GM12875 (cell line): Measurements from ENCODE around the gene MS4A6E.

Experiments
- H3K4me3 ChIP-seq: one replicate; pipeline ENCODE4 v1.5.1; 2011; ENCODE audit warnings: low read depth, low read length, control low read depth
- TF ChIP-seq, protein P1 (sequence below): IDR thresholded peaks from 2 replicates; pipeline ENCODE4 v1.5.1; 2011; ENCODE audit warnings: low read depth, mild to moderate bottlenecking, control low read depth, inconsistent platforms, low read length, moderate library complexity, borderline replicate concordance; ENCODE audit not compliant: insufficient read depth

MS4A6E gene

DNA sequence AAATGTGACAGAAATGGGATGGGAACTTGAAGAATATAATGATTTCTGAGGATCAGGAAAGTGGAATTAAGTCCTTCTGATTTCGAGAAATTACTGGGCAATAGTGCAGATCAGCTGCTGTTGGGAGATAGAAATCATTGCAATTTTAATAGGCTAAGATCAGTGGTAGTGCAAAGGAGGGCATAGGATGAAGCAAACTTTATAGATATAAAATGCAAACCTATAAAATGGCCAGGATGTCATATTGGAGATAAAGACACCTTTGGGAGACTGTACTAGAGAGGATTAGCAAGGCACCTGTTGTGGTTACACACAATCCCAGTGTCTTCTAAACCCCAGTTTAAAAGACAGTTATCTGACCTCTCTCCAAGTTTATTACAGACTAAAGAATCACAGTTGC is 44.8 kb downstream of the MS4A6E start:
- TF ChIP-seq, protein P1, sequence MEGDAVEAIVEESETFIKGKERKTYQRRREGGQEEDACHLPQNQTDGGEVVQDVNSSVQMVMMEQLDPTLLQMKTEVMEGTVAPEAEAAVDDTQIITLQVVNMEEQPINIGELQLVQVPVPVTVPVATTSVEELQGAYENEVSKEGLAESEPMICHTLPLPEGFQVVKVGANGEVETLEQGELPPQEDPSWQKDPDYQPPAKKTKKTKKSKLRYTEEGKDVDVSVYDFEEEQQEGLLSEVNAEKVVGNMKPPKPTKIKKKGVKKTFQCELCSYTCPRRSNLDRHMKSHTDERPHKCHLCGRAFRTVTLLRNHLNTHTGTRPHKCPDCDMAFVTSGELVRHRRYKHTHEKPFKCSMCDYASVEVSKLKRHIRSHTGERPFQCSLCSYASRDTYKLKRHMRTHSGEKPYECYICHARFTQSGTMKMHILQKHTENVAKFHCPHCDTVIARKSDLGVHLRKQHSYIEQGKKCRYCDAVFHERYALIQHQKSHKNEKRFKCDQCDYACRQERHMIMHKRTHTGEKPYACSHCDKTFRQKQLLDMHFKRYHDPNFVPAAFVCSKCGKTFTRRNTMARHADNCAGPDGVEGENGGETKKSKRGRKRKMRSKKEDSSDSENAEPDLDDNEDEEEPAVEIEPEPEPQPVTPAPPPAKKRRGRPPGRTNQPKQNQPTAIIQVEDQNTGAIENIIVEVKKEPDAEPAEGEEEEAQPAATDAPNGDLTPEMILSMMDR: no peak
- H3K4me3 ChIP-seq: no peak overlapping the region

DNA sequence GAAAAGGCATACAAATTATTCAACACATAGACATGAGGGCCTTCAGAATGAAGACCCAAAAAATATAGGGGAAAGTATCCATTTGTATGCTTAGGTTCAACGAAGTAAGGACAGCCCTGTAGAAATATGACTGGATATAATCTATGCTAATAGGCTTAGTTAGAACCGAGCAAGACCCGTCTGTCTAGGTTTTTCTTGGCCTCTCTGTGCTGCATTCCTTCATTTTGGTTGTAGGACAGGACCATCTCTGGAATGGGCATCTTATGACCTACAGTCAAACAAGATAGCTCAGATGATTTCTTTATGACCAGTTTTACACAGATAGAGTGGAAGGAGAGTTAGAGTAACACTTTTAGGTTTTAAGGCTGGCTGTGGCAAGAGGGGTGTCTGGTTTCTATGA is 45.7 kb downstream of the MS4A6E start:
- TF ChIP-seq, protein P1: no peak
- H3K4me3 ChIP-seq: no peak overlapping the region

DNA sequence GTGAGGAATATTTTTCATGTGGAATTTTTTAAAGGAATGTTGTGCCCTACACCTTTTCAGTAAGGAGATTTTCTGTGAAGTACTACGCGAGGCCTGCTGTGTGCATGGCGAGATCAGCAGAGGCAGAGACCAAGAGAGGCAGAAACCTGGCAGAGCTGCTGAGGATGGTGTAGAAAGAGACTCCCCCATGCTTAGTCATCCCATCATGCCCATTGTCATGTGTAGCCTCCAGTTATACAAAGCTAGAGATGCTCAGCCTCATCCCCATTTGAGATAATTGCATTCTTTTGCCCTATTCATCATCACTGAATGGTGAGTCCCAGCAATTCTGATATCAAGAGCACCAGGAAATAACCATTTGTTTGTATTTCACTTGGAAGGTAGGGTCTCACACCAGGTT is 48.3 kb downstream of the MS4A6E start:
- H3K4me3 ChIP-seq: no peak overlapping the region
- TF ChIP-seq, protein P1: no peak

DNA sequence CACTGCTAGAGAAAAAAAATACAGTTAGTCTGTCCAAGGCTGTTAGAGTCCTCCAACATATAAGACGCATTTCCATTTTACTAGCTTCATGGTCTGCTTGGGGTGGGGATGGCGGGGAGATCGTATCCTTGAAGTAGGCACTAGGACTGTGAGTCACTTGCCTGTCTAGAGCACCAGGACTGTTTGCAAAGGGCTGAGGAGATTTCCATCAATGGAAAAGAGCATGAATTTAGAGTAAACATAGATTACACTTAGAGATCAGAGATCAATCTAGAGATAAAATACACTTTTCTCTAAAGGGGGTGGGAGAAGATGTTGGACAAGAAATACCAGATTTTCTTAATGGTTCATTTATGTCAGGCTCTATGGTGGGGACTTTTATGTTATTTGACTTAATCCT is 49.5 kb downstream of the MS4A6E start:
- H3K4me3 ChIP-seq: no peak overlapping the region
- TF ChIP-seq, protein P1: no peak

DNA sequence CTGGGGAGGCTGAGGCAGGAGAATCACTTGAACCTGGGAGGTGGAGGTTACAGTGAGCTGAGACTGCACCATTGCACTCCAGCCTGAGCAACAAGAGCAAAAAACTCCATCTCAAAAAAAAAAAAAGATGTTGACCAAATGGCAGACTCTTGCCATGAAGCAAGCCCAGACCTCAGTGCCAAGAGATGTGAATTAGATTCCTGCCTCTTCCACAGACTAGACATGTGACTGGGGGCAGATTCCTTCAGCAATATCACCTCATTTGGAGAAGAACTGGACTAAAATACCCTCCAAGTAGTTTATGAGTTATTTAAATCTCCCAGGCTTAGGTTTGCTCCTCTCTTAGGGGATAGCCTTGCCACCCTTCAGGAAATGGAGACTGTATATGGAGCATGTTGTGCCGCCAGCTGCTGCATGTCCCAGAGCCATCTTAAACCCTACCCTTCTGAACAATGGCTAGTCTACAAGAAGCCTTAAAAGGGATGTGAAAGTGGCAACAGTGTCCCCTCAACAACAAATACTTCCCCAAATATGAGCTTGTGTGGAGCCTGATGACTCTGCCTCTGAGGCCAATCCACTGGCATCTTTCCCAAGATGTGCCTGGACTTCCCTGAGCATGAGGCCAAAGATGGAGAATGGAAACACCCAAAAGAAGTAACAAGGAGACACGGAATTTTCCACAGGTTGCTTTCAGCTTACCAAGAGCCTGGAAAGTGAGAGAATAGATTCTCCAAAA is 50.5 kb downstream of the MS4A6E start:
- H3K4me3 ChIP-seq: no peak overlapping the region
- TF ChIP-seq, protein P1: no peak

DNA sequence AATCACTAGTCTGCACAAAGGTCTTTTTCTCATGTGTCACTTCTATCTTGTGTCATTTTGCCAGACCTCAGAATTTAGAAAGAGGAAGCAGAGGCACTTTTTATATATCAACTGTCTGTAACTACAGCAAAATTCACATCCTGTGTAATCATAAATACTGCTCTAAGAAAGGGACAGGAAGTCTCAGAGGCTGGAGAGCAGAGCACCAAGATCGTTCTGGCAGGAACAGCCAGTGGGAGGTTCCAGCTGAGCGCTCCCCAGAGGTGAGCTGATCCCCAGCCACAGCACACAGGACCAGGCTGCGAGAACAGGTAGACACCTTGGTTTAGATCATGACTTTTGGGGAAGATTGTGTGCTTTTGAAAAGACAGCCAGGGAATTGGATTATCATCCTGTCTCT is 51.3 kb downstream of the MS4A6E start, which contains the start of gene MS4A7:
MS4A7 (plus strand) TSS at position 179 of the 400 bp plus-strand sequence. CDS start 4,610 bp downstream, outside the sequence.
- TF ChIP-seq, protein P1: no peak
- H3K4me3 ChIP-seq: peak within 1 kb of the TSS; percentile 45

DNA sequence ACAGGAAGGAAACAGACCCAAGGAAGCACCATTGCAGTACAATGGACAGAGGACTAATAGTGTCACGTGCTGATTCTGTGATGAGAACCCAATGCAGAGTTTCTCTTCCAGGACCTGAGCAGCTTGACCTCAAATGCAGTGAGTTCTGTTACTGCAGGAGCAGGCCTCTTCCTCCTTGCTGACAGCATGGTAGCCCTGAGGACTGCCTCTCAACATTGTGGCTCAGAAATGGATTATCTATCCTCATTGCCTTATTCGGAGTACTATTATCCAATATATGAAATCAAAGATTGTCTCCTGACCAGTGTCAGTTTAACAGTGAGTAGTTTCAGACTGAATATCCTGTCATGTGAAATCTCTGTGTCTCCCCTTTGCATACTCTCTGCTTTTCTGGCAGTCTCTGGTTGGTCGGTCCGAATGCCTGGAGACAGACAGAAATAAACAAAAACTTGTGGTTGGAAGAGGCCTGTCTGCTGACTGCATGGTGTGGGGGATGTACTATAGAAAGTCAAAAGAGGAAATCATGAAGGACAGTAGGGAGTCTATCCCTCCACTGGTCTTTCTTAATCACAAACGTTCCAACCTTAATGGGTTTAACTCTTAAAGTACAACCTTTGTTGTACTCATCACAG is 62.3 kb downstream of the MS4A6E start:
- TF ChIP-seq, protein P1: no peak

More for the DNA sequence above, 62.3 kb downstream of the MS4A6E start:
- no peak overlapping the region for H3K4me3 ChIP-seq
